GM19238 (cell line): ENCODE measurements around the gene BPIFA2.

Experiments used
- DNase-seq: peaks from one replicate; pipeline ENCODE4 v3.0.0; 2011; ENCODE audit warnings: low spot score; ENCODE audit not compliant: insufficient read length

BPIFA2 gene

DNA sequence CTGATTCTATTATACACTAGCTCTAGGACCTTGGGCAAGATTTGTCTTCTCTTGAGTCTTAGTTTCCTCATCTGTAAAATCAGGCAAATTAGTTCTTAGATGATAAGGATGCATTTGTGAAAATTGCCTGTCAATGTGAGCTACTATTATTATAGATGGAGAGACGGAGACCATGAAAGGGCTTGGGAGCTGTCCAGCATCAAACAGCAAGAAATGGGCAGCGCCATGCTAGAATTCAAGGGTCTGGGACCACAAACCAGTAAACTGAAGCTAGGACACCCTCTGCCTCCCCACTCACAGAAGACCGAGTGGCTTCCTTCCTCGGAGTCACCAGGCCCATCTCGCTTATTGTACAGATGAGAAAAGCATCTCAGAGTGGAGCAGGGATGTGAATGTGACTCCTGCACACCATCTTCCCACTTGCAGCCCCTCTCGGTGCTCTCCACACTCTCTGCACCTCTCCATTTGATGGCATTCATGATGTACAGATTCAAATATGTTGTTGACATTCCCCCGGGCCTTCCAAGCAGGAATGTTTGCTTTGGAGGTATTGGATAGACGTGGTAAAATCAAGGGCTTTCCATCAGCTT lies 25.0 kb downstream of the BPIFA2 start:
- no peak for DNase-seq

DNA sequence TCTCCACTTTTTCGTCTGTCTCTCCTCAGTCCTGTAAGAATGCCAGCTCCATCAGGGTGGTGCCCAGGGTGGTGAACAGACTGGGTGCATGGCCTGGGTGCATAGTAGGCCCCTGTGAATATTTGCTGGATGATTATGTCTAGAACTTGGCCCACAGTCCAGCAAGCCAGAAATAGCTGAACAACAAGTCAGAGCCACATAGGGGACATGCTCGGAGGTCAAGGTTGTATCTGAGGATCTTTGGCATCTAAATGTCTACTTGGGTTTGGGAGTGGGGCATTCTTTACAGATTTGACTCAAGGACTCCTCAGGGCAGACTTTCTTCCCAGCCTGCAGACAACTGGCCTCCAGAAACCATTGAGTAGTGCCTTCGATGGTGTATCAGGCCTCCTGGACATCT lies 31.1 kb downstream of the BPIFA2 start:
- DNase-seq = no peak

DNA sequence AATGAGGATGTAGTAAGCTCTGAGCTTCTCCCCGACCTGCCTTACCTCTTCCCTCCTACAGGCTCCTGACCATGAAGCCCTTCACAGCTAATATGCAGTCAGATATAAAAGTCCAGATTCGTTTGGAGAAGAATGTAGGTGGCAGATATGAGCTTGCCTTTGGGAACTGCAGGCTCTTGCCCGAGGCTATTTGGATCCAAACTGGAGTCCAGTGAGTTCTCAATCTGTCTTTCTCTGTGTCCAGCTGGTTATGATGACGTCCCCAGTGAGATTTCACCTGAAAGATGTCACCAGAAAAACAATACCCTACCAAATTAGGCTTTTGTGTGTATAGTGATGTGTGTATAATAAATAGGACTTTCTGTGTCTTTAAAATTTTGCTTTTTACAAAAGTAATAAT lies 34.5 kb downstream of the BPIFA2 start:
- no peak for DNase-seq

DNA sequence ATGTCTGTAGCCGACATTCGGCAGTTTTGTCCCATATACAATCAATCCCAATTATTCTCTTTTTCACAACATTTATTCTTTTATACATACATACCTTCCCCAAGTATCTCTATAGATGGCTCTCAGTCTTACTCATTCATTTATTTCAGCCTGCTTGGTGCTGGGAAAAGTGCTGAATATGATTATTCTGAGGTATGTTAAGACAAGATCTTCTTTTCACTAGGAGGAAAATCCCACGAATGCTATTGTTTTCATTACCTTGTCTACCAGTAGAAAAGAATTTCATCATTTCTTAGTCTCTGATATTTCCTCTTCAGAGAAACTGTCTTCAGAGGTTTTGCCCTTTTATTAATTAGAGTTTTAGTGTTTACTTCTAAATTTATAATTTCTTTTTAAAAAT lies 35.5 kb downstream of the BPIFA2 start:
- DNase-seq = no peak

DNA sequence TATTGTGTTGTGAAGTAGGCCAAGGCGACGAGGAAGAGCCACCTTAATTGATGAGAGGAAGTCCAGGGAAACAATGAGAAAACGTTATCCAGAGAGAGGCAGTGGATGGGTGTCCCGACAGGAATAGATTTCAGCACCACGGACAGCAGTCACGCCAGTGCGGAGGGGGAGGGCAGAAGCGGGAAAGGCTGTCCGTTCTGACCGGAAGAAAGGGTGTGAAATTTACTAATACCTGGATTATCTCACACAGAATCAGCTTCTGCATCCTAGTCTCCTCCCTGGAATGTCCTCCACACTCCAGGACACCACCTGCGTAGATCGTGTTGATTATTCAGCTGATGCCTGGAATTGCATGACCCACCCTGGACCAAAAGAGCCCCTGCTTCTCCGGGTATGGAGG lies 41.8 kb downstream of the BPIFA2 start:
- peak; percentile 36 for DNase-seq

DNA sequence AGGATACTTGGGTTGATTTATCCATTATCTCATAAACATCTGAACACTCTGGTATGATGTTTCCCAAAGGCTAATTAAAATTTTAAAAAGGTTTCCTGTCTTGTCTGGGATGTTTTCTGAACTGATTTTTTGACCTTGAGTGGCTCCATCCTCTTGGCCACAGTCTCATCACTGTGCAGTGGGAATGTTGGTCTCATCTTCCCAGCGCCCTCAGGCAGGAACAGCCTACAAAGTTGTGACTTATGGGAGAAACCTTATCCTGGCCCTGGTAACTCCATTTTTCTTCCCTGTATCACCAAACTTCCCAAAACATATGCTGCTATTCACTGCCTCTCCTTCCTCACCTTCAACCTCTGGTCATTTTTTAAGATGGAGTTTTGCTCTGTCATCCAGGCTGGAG lies 42.4 kb downstream of the BPIFA2 start:
- no peak for DNase-seq

DNA sequence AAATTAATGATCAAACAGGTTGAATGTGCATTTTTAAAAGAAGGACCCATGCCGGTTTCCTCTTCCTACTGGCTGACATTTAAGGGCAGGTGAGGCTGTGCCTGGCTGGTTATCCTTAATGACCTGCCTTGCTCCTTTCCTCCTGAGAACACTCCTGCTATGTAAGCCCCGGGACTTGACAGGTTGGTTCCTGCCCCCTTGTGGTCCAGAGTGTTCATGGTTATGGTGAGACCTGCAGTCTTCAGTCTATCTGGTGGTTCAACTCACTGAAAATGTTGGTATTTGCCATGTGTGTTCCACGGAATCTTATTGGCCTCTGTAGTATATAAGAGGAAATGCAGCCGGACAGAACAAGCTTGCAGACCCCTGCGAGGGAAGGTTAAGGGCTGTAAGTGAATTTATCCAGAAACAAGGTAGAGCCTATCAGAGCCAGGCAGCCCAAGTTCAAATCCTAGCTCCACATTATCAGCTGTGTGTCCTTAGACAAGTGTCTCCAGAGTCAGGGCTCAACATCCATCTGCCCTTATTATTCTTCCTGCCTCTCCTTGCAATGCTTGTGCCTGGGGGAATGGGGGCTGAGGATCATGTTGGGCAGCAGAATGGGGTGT lies 44.0 kb downstream of the BPIFA2 start:
- peak; percentile 16 for DNase-seq

DNA sequence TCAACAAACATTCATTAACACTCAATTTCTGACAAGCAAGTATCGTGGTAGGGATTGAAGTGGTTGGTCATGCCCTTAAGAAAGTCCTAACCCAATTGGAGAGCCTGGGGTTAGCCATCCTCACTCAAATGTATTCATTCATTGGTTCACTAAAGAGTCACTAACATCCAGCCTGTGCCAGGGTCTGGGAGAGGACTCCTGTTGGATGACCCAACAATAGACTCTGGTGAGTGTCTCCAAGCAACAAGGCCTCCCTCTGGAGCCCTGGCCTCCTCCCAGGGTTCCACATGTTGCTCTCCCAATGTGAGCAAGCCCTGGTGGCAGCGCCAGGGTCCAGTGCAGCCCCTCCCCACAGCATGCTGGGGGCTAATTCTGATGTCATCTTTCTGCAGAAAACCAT lies 49.1 kb downstream of the BPIFA2 start, which contains the start of gene BPIFA3:
TSS of gene BPIFA3 (plus strand) at position 301 of the 400 bp plus-strand sequence. CDS start 185 bp downstream, outside the sequence.
- no peak for DNase-seq

DNA sequence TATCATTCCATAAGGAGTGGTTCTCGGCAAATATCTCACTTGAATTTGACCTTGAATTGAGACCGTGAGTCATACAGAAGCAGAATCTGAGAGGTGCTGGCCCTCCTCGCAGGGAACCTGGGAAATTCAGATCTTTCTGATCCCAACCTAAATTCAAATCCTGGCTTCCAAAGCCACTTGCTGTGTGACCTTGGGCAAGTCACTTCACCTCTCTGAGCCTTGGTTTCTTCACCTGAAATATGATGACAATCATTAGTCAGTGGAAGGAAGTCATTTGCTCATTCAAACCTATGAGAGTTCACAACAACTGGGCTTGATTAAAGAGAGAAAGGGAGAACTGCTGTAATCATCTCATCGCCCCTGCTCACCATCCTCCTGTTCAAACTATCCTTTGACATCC lies 56.4 kb downstream of the BPIFA2 start:
- DNase-seq = no peak

DNA sequence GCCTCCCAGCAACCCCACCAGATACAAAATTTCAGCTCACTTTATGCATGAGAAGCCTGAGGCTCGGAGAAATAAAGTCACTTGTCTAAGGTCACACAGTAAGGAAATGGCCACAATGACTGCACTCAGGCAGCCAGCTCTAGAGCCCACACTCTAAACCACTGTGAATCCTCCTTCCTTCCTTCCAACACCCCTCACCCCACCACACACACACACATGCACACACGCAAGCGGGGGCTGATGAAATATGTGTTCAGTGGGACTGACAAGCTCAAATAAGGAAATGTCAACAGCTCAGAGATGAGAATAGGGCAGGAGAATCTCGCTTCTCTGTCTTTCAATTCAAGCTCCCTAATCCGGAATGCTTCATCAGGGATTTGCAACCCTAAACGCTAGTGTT lies 61.9 kb downstream of the BPIFA2 start:
- DNase-seq = no peak
